HG03575 (cell line): ENCODE measurements around the gene ARHGAP42.
"Not testable (repeated sequence)": the region's sequence is repeated elsewhere in the genome, so short reads cannot be mapped to it uniquely, and the experiment has no call there.

Source experiments
- ATAC-seq: cut with Tn5 transposase; IDR thresholded peaks from one replicate; pipeline ENCODE4 v1.9.1; 2021; ENCODE audit not compliant: unreplicated experiment, insufficient number of reproducible peaks, low FRiP score; ENCODE audit errors: extremely low read depth

The ARHGAP42 gene

DNA sequence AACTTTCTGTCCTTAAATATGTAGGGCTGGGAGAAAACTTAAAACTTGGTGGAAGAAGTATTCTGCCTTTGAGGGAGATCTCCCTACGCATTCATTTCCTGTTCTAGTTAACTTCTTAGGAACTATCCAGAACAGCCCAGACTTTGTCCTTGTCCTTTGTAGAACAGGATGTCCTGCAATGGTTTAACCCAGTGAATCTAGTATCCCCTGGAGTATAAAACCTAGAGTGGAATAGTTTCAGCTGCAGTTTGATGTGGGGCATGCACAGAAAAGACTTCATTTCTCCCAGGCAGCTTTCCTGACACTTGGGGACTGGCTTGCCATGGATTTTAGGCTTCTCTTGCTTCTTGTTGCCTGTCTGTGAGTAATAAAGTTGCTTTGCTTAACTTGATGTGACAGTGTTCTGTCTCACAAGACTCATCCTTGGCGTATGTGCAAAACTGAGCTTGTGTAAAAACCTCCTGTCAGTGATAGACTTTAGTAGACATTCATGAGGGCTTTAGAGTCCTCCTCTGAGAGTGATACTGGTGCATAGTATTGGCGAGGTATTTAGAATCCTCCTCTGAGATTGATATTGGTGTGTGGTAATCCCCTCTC is 28.2 kb downstream of the ARHGAP42 start:
- no peak for ATAC-seq

DNA sequence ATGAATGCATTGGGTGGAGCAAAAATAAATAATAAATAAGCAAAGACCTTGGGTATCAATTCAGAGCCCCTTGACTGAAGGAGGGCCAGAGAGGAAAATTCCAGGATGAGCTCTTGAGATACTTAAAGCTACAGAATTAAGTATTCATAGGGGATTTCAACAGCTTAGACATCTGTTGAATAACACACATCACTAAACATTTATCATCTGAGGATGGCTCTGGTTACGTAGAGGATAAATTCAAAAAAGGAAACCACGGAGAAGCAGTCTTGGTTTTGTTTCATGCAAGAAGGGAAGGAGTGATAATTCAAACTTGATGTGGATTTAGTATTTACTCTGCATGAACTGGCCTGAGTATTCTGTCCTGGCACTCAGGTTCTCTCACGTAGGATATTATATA is 29.8 kb downstream of the ARHGAP42 start:
- no peak for ATAC-seq

DNA sequence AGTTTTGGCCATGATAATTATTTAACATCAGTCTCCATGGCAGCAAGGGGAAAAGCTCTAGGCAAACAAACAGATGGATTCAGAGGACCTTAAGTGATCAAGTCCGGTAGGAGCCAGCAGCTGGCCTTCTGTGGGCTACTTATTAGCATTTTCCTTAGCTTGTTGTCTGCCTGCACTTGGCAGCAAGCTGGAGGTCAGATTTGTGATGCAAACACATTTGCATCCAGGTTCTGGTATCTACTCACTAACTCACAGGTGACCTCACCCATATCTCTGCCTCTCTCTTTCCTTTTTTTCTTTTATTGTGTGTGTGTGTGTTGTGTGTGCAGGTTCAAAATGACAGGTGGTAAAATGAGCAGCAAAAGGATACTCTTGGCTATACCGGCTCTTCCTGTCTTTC is 32.3 kb downstream of the ARHGAP42 start:
- ATAC-seq: no peak

DNA sequence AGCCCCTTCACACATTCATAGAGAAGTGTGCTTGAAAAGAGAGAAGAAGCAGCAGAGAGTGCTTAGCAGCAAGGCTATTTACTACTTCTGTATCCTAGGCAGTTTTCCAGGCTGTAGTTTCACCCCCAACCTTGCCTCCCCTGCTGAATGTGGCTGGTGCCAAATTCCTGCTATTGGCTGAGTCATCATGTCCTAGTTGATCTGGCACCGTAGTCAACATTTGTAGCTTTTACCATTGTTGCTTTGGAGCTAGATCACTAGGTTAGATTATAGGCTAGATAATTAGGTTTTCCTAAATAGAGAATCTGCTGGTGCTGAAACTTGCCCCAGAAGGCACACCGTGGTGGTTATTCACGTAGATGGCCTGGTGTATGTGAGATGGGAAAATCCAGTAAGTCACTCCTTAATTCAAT is 32.7 kb downstream of the ARHGAP42 start:
- no peak for ATAC-seq

DNA sequence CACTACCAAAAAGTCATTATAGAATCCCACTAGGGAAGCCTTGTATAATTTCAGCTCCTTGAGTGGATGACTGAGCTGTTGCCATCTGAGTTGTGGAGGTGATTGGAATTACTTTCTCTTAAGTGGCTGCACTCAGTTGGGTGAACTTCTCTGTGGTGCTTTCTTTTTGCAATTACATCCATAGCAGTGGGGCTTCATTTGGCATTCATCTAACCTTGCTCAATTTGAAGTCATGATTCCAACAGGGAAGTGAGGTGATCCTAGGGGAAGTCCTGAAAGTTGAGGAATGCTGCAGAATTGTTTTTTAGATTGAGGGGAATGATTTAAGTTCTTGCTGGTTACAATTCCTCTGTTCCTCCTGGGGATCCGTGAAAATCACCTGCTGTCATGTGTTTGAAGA is 39.6 kb downstream of the ARHGAP42 start:
- no peak for ATAC-seq

DNA sequence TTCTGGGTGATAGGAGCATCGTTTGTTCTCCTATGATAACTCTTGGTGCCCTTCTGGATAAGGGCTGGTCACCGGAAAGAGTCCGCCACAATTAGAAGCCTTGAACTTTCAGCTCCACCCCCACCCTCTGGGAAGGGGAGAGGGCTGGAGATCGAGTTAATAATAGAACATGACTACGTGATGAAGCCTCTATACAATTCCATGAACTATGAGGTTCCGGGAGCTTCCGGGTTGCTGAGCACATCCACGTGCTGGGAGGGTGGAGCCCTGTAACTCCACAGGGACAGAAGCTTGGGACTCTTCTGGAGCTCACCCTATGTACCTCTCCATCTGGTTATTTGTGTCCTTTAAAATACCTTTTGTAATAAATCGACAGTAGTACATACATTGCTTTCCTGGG is 40.3 kb downstream of the ARHGAP42 start:
- ATAC-seq: no peak

DNA sequence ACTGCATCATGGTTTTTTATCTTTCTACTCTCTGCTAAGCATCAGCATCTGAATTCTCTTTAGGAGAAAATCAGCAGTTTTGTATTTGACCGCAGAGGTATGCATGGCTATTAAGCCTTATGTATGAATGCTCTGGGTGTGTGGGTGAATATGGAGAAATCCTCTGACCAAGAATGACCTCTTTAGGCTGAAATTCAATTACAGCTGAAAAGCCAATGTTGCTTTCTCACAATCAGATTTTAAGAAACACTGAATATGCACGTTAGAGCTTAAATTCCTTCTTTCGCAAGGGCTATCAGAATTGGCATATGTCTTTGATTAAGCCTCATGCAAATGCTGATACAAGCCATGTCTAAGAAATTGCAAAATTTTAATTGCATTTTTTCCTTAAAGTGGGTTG is 43.2 kb downstream of the ARHGAP42 start:
- no peak for ATAC-seq

DNA sequence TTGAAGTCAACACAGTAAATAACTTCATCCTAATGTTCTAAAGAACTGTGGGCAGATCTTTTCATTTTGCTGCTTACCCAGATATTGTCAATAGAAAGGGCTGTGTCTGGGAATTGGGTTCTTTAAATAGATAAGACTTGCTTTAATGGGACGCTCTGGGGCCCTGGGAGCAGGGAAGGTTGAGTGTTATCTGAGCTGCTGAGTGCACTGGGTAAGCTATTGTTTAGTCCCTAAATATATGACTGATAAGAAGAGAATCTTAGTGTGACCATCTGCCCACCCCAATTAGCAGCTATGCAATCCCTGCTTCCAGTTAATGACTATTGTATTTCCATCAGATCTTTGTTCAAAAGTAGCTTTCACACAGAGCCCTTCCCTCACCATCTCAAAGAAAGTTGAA is 44.4 kb downstream of the ARHGAP42 start:
- no peak for ATAC-seq

DNA sequence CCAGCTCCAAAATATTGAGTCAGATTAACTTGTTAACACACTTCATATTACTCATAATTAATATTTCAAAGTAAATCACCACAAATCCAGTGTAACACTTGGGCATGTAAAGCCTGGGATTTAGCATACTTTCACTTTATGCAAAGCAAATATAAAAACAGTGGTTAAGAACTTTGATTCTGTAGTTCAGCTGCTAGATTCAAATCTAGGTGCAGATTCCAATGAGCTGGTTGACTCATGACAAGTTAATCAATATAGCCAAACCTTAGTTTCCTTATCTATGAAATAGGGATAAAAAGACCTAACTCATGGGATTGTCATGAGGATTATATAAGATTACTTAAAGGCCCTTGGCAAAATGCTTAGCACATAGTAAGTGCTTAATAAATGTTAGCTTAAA is 45.9 kb downstream of the ARHGAP42 start:
- ATAC-seq: no peak

DNA sequence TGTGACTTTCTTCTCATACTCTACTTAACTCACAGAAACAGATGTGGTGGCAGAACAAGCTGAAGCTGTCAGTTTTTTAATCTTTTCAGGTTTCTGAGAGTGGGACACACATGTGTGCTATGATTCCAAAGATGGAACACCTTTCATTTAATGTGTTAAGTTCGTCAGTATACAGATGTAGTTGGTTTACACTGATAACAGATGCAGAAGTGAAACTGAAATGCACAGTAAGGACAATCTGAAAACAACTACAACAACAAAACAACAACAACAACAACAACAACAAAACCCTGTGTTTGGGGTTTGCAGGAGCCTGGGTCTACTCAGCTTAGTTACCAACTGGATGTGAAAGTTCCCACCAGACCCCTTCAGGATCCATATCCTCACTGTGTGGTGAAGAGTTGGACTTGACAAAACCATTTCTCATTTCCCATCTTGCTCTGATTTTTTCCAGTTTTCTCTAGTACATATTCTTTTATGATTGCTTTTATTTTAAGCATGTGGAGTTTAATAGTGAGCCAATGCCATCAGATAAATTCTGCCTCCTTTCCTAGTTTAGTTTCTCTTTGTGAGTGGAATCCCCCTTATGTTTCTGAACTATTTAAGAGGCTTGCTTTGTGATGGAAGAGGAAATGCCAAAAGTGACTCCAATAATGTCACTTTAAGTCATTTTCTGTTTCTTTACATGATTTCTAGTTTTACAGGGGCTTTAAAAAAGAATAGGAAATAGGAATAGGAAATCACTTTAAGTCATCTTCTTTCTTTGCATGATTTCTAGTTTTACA is 47.8 kb downstream of the ARHGAP42 start:
- ATAC-seq: no peak

DNA sequence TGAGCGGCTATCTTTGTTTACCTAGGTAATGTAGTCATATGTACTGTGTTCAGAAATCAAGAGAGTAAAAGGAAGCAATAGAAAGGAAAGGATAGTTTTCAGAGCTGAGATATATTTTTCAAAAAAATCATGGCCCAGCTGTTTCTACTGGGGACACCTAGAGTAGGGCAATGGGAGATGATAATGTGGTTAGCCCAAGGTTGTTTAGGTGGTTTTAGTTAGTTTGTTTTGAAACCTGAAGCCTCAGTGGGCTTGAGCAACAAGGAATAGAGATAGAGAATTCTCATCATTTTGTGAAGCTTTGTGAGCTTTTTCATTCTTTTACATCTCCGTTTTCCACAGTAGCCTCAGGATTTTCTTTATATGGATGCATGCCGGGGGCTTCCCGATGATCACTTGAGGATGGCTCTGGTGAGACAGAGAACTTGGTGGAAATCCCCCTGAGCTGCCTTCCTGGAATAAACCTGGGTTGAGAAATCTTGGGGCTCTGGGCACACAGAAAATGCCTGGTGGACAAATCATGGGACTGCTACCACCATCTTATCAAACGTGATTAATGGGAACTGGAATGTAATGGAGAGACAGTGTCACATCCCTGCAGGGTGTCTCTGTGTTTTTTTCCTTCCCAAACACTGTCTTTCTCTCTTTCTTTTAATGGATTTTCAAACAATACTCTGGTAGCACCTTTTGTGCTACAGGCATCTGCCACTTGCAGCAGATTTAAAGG is 49.0 kb downstream of the ARHGAP42 start:
- ATAC-seq: no peak

DNA sequence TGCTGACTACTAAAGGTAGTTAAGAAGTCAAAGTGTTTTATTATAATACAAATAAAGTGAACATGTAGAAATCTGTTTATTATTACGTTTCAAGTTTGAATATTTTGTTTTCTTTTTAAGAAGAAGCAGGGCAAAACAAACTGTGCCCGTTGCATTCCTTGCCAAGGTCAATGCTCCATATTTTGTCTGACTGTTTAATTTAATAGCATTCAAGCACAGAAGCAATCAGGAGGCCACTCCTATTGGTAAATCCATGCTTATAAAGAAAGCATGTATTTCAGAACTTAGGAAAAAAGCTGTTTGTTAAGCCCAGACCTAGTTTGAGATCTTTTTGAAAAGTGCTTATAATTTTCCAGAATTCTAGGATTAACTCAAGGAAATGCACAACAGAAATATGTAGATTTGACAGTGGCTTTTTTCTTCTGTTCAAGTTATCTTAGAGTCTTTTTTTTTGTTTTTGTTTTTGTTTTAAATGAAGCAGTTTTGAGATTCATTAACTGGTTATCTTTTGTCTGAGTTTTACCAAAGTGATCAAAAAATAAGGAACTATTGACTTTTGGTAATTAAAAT is 51.7 kb downstream of the ARHGAP42 start:
- no peak for ATAC-seq

DNA sequence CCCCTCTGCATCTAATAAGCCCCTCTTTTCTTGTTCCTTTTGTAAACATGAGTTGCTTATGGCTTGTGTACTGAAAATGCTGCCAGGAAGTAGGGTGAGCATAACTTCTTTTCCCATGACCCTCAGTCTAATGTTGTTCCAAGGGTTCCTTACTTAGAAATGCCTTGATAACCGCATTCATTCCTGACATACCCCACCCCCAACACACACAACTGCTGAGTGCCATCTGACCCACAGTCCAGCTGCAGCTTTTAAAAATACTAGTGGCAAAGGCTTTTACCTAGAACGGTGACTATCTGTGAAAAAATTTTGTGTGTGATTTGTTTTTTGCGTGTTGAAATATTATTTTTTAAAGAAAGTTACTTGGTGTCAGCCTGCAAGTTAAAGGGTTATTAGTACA is 52.6 kb downstream of the ARHGAP42 start:
- no peak for ATAC-seq

DNA sequence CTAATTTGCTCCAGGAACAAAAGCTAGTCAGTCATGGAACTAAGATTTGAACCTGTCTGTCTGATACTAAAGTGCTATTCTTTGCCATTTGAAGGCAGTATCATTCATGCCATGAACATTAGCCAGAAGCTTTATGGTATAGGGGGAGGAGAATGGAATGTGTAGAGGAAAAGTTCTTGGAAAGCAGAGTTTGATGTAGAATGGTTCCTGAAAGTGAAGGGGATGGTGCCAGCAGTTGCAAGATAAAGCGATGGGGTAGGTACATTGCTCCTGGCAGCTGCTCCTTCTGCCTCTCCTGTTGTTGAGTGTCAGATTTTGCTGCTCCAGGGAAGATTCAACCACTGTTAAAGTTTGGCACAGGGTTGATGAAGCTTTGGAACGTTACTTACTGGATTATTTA is 53.4 kb downstream of the ARHGAP42 start:
- ATAC-seq: no peak

DNA sequence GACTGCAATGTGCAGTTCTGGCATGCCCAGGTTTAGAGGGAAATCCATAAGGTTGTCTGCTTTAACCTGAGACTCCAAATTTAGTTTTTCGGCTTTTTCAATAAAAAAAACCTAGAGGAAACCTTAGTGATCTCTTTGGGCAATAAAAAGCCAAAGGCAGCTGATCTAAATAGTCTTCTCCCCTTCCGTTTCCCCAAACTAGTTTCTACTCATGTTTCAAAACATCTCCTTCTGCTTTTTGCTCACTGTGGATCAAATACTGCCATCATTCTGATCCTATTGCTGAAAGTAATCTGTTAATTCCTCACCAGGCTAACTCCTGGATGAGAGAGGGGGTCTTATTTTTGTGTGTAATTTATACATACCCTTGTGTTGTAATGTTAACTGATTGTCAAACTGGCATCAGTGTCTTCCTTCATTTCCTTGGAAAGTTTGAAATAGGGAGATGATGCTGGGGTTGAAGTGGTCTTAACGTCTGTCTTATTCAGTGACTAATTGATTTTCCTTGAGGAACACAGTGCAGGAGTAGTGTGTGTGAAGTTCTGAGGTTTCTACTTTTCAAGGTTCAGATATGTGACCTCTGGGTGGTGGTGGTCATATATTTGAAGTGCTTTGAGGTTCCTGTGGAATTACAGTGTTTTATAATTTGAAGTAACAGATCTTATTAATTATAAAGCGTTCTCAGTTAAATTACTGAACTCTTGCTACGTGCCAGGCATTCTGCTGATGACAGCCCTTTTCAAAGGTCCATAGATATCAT is 55.0 kb downstream of the ARHGAP42 start:
- no peak for ATAC-seq

DNA sequence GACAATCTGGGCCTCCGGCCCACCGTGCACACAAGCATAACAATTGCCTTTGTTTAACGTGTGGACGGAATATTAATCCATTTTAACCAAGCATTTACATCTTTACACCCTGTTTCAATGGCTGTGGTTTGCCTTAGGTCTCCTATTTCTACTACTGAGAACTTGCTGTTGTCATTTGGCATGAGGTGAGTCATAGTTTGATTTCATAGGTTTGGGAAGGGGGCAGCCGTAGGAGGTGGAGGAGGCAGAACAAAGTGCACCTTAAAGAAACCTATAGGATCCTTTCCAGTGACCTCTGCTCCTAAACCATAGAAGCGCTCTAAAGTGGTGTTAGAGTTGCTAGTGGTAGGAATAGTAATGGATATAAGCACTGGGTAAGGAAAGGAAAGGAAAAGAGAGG is 59.4 kb downstream of the ARHGAP42 start:
- ATAC-seq: no peak

DNA sequence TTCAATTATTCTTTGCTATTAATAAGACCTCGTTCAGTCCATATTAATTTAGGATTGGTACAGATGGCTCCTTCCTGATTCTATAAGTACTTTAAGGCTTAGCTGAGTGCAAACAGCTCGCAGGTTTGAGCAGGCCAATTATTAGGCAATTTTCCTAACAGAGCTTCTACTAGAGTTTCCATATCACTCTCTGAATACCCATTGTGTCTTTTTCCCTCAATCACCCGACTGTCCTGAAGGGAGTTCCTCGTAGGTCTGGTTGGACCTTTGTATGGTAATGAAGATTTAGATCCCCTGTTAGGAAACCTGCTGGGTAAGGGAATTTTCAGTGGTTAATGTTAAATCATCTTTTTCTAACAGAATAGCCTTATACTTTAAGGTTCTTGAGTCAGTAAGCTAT is 61.1 kb downstream of the ARHGAP42 start:
- ATAC-seq: no peak

DNA sequence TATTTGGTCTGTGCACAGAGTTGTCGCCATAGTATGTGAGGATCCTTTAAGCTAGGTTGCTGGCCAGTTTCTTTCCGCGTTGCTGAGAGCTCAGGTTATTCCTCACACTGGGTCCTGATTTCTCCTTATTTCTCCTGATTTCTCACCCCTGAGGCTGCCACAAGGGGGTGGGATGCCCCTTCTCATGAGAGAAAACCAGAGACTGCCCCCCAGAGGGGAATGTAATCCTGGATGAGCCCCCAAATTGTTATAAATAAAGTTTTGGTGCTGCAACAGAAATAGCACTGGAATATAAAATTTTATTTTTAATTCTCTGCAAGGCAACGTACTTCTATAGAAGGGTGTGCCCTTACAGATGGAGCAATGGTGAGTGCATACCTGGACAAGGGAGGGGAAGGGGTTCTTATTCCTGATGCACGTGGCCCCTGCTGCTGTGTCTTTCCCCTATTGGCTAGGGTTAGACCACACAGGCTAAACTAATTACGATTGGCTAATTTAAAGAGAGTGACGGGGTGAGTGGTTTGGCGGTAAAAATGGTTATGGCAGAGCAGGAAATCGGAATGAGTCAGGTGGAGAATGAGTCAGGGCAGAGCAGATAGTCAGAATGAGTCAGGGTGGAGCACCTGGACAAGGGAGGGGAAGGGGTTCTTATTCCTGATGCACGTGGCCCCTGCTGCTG is 62.9 kb downstream of the ARHGAP42 start:
- not testable (repeated sequence) for ATAC-seq

DNA sequence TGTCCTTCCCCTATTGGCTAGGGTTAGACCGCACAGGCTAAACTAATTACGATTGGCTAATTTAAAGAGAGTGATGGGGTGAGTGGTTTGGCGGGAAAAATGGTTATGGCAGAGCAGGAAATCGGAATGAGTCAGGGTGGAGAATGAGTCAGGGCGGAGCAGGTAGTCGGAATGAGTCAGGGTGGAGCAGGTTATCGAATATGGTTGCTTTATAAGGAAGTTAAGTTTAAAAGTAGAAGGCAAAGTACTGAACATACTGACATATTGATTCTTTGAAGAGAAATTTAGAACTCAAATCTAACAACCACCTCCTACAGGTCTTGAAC is 63.4 kb downstream of the ARHGAP42 start:
- ATAC-seq: not testable (repeated sequence)
